CD8-positive, alpha-beta memory T cell (primary cell): ENCODE data around the gene KAZN. TPM values are rescaled to one million over a fixed set of nuclear protein-coding genes. Genes with fewer than 3 reads are reported as not detected.
A peak's percentile ranks its signal among the peaks of the same experiment; 100 is the strongest.

ENCODE experiments used
- CTCF ChIA-PET: fragments of 350-600 bp; sonication (Branson Sonifier 250); formaldehyde crosslinking; loops from one replicate; lab custom pipeline; 2021; ENCODE audit warnings: antibody characterized with exemption; lab: Charles Lee
- POLR2A ChIA-PET: fragments of 350-600 bp; sonication (Branson Sonifier 250); formaldehyde crosslinking; loops from one replicate; lab custom pipeline; 2021; ENCODE audit warnings: antibody characterized with exemption; lab: Charles Lee
- DNase-seq, 5 donors: peaks; one replicate each; pipeline versions ENCODE4 v3.0.0 to v3.0.0-alpha.2; 2020 to 2022; ENCODE audit warnings: mixed read lengths in 1 of 5
- H3K27ac ChIP-seq: one replicate; pipeline ENCODE4 v1.7.0; 2013; ENCODE audit warnings: low read depth, mild to moderate bottlenecking, low read length, moderate library complexity
- H3K27me3 ChIP-seq: 2 replicates; pipeline ENCODE4 v1.7.0; 2013; ENCODE audit warnings: low read length, mild to moderate bottlenecking; ENCODE audit not compliant: insufficient read depth, poor library complexity, severe bottlenecking
- H3K36me3 ChIP-seq: 2 replicates; pipeline ENCODE4 v1.7.0; 2013; ENCODE audit warnings: mild to moderate bottlenecking, low read length, moderate library complexity; ENCODE audit not compliant: insufficient read depth
- H3K4me1 ChIP-seq: 2 replicates; pipeline ENCODE4 v1.7.0; 2013; ENCODE audit warnings: mild to moderate bottlenecking, low read length, moderate library complexity; ENCODE audit not compliant: insufficient read depth
- H3K4me3 ChIP-seq: 2 replicates; pipeline ENCODE4 v1.7.0; 2013; ENCODE audit warnings: mild to moderate bottlenecking, low read length
- H3K9me3 ChIP-seq: 2 replicates; pipeline ENCODE4 v1.7.0; 2013; ENCODE audit warnings: mild to moderate bottlenecking, low read length
- H3K27ac Mint-ChIP-seq, 8 donors: one replicate each; pipeline ENCODE4 v1.8.0; 2020 to 2021; ENCODE audit warnings: mixed read lengths in 8 of 8, mild to moderate bottlenecking in 6 of 8, inconsistent platforms in 3 of 8, moderate library complexity in 3 of 8
- H3K27me3 Mint-ChIP-seq, 2 donors: one replicate each; pipeline ENCODE4 v1.8.0; 2020 to 2021; ENCODE audit warnings: mixed read lengths in 2 of 2, mild to moderate bottlenecking in 1 of 2, moderate library complexity in 1 of 2
- H3K36me3 Mint-ChIP-seq, 3 donors: one replicate each; pipeline ENCODE4 v1.8.0; 2020 to 2021; ENCODE audit warnings: mixed read lengths in 3 of 3, inconsistent platforms in 1 of 3, mild to moderate bottlenecking in 1 of 3
- H3K4me1 Mint-ChIP-seq, 3 donors: one replicate each; pipeline ENCODE4 v1.8.0; 2020 to 2021; ENCODE audit warnings: mixed read lengths in 3 of 3, inconsistent platforms in 1 of 3, mild to moderate bottlenecking in 1 of 3
- H3K4me3 Mint-ChIP-seq, 7 donors: one replicate each; pipeline ENCODE4 v1.8.0; 2020 to 2021; ENCODE audit warnings: mixed read lengths in 7 of 7, mild to moderate bottlenecking in 6 of 7, moderate library complexity in 4 of 7, inconsistent platforms in 2 of 7
- H3K9me3 Mint-ChIP-seq, 5 donors: one replicate each; pipeline ENCODE4 v1.8.0; 2020 to 2022; ENCODE audit warnings: mixed read lengths in 5 of 5, mild to moderate bottlenecking in 3 of 5, moderate library complexity in 2 of 5, inconsistent platforms in 1 of 5
- polyA plus RNA-seq: library from polyadenylated mRNA; unstranded; fragments of 300-500 nt; fragmentation: Illumina TruSeq; gene quantifications from one replicate; pipeline ENCODE4 v1.2.3, GENCODE V29; 2021
- total RNA-seq, 2 experiments: library from RNA; stranded (reverse); gene quantifications; one replicate each; pipeline ENCODE4 v1.2.3, GENCODE V29; 2021

The KAZN gene
- total and polyA plus RNA-seq, 3 experiments from 2014 or later: 0.15 to 0.35 (median 0.18) TPM

- ChIA-PET POLR2A (no interaction called here), CTCF (no interaction called here)
- Histone ChIP-seq H3K4me3 (no peak overlapping the region), H3K27me3 (no peaks in the 10 kb centered on the region), H3K36me3 (no peaks in the 10 kb centered on the region), H3K27ac (no peak overlapping the region), H3K9me3 (no peaks in the 10 kb centered on the region), H3K4me1 (no peaks in the 10 kb centered on the region)
- DNase-seq: no peak
- Mint-ChIP-seq H3K4me1 (no peaks in the 10 kb centered on the region), H3K27ac (no peak overlapping the region), H3K36me3 (no peaks in the 10 kb centered on the region), H3K9me3 (no peaks in the 10 kb centered on the region), H3K4me3 (no peak overlapping the region), H3K27me3 (peaks cover 4 to 8% of the 10 kb centered on the region in 2 donors)
Observed at GRCh38 chr1:15016526-15016925, 418.0 kb downstream of the KAZN start.

- no peaks in the 10 kb centered on the region for H3K9me3 ChIP-seq
- ChIA-PET POLR2A (no interaction called here), CTCF (no interaction called here)
- H3K36me3 ChIP-seq: no peaks in the 10 kb centered on the region
- H3K4me3 Mint-ChIP-seq: no peak overlapping the region
- no peaks in the 10 kb centered on the region for H3K9me3 Mint-ChIP-seq
- no peak overlapping the region for H3K27ac Mint-ChIP-seq
- H3K4me3 ChIP-seq: no peak overlapping the region
- DNase-seq: no peak
- H3K36me3 Mint-ChIP-seq: no peaks in the 10 kb centered on the region
- H3K4me1 Mint-ChIP-seq: no peaks in the 10 kb centered on the region
- H3K27ac ChIP-seq: no peak overlapping the region
- H3K4me1 ChIP-seq: no peaks in the 10 kb centered on the region
- H3K27me3 ChIP-seq: no peaks in the 10 kb centered on the region
- H3K27me3 Mint-ChIP-seq: peaks cover 3 to 8% of the 10 kb centered on the region in 2 donors
Observed at GRCh38 chr1:15017120-15017519, 418.6 kb downstream of the KAZN start.

- no peak for DNase-seq
- no peaks in the 10 kb centered on the region for H3K36me3 ChIP-seq
- H3K9me3 ChIP-seq: no peaks in the 10 kb centered on the region
- POLR2A ChIA-PET: interaction anchor here (0.6 kb wide), 1 partner anchor 440 kb away, joined by 5 read pairs; no protein-coding TSS in a partner anchor
- no peaks in the 10 kb centered on the region for H3K4me1 Mint-ChIP-seq
- CTCF ChIA-PET: no interaction called here
- no peaks in the 10 kb centered on the region for H3K4me1 ChIP-seq
- H3K4me3 Mint-ChIP-seq: no peak overlapping the region
- H3K27ac Mint-ChIP-seq: no peak overlapping the region
- no peaks in the 10 kb centered on the region for H3K36me3 Mint-ChIP-seq
- no peak overlapping the region for H3K27ac ChIP-seq
- H3K27me3 Mint-ChIP-seq: peaks cover 0 to 8% of the 10 kb centered on the region in 2 donors
- H3K27me3 ChIP-seq: no peaks in the 10 kb centered on the region
- H3K4me3 ChIP-seq: no peak overlapping the region
- H3K9me3 Mint-ChIP-seq: no peaks in the 10 kb centered on the region
Observed at GRCh38 chr1:15018767-15019166, 420.3 kb downstream of the KAZN start.

GRCh38 chr1:15020943-15021745 is 422.7 kb downstream of the KAZN start:
- Mint-ChIP-seq H3K4me3 (no peak overlapping the region), H3K9me3 (no peaks in the 10 kb centered on the region), H3K4me1 (no peaks in the 10 kb centered on the region), H3K36me3 (no peaks in the 10 kb centered on the region), H3K27me3 (peaks cover 2 to 4% of the 10 kb centered on the region in 2 donors), H3K27ac (no peak overlapping the region)
- H3K9me3 ChIP-seq: no peaks in the 10 kb centered on the region
- no peak for DNase-seq
- no peak overlapping the region for H3K27ac ChIP-seq
- ChIA-PET POLR2A (no interaction called here), CTCF (no interaction called here)
- H3K36me3 ChIP-seq: no peaks in the 10 kb centered on the region
- no peaks in the 10 kb centered on the region for H3K4me1 ChIP-seq
- H3K4me3 ChIP-seq: no peak overlapping the region
- no peaks in the 10 kb centered on the region for H3K27me3 ChIP-seq

GRCh38 chr1:15022048-15022447 is 423.6 kb downstream of the KAZN start:
- no peak for DNase-seq
- no peaks in the 10 kb centered on the region for H3K9me3 ChIP-seq
- H3K9me3 Mint-ChIP-seq: no peaks in the 10 kb centered on the region
- H3K4me1 ChIP-seq: no peaks in the 10 kb centered on the region
- H3K36me3 Mint-ChIP-seq: no peaks in the 10 kb centered on the region
- H3K36me3 ChIP-seq: no peaks in the 10 kb centered on the region
- no peak overlapping the region for H3K4me3 ChIP-seq
- ChIA-PET POLR2A (no interaction called here), CTCF (no interaction called here)
- no peak overlapping the region for H3K27ac ChIP-seq
- peaks cover 2 to 4% of the 10 kb centered on the region in 2 donors for H3K27me3 Mint-ChIP-seq
- H3K4me3 Mint-ChIP-seq: no peak overlapping the region
- H3K27me3 ChIP-seq: no peaks in the 10 kb centered on the region
- H3K4me1 Mint-ChIP-seq: no peaks in the 10 kb centered on the region
- no peak overlapping the region for H3K27ac Mint-ChIP-seq

GRCh38 chr1:15023205-15023604 is 424.7 kb downstream of the KAZN start:
- no peaks in the 10 kb centered on the region for H3K36me3 ChIP-seq
- no peak for DNase-seq
- no peaks in the 10 kb centered on the region for H3K4me1 ChIP-seq
- no peak overlapping the region for H3K4me3 Mint-ChIP-seq
- H3K9me3 ChIP-seq: no peaks in the 10 kb centered on the region
- POLR2A ChIA-PET: no interaction called here
- CTCF ChIA-PET: no interaction called here
- H3K27ac ChIP-seq: no peak overlapping the region
- H3K27me3 Mint-ChIP-seq: peaks cover 2 to 5% of the 10 kb centered on the region in 2 donors
- H3K27me3 ChIP-seq: no peaks in the 10 kb centered on the region
- no peak overlapping the region for H3K27ac Mint-ChIP-seq
- no peaks in the 10 kb centered on the region for H3K36me3 Mint-ChIP-seq
- no peaks in the 10 kb centered on the region for H3K9me3 Mint-ChIP-seq
- no peaks in the 10 kb centered on the region for H3K4me1 Mint-ChIP-seq
- no peak overlapping the region for H3K4me3 ChIP-seq

- Mint-ChIP-seq H3K9me3 (no peaks in the 10 kb centered on the region), H3K4me3 (no peak overlapping the region), H3K27me3 (peaks cover 2 to 8% of the 10 kb centered on the region in 2 donors), H3K4me1 (no peaks in the 10 kb centered on the region), H3K36me3 (no peaks in the 10 kb centered on the region), H3K27ac (no peak overlapping the region)
- Histone ChIP-seq H3K36me3 (no peaks in the 10 kb centered on the region), H3K4me1 (no peaks in the 10 kb centered on the region), H3K27ac (no peak overlapping the region), H3K4me3 (no peak overlapping the region), H3K9me3 (no peaks in the 10 kb centered on the region), H3K27me3 (no peaks in the 10 kb centered on the region)
- no peak for DNase-seq
- ChIA-PET POLR2A (no interaction called here), CTCF (no interaction called here)
Observed at GRCh38 chr1:15023976-15024375, 425.5 kb downstream of the KAZN start.

- Mint-ChIP-seq H3K9me3 (no peaks in the 10 kb centered on the region), H3K4me3 (no peak overlapping the region), H3K36me3 (no peaks in the 10 kb centered on the region), H3K4me1 (no peaks in the 10 kb centered on the region), H3K27me3 (peaks cover 4 to 8% of the 10 kb centered on the region in 2 donors), H3K27ac (peak overlapping the region in 1 of 8 donors; percentile 22)
- no peak for DNase-seq
- POLR2A ChIA-PET: no interaction called here
- Histone ChIP-seq H3K4me3 (no peak overlapping the region), H3K36me3 (no peaks in the 10 kb centered on the region), H3K9me3 (no peaks in the 10 kb centered on the region), H3K27me3 (no peaks in the 10 kb centered on the region), H3K4me1 (no peaks in the 10 kb centered on the region), H3K27ac (no peak overlapping the region)
- CTCF ChIA-PET: no interaction called here
Observed at GRCh38 chr1:15026117-15026489, 427.6 kb downstream of the KAZN start.
